Upper lobe of left lung (tissue), 4 donors: ENCODE measurements around the gene LATS2.

Experiments
- CTCF ChIP-seq, 6 experiments: fragments of 450-650 bp in 4 of 6; fragments of 200-600 bp in 2 of 6; sonication (generic) in 2 of 6; IDR thresholded peaks; one replicate each; pipeline ENCODE4 v1.5.1; 2016 to 2019; ENCODE audit warnings: antibody characterized with exemption in 6 of 6
- EP300 ChIP-seq, 4 donors: sonication (generic); formaldehyde crosslinking; IDR thresholded peaks; one replicate each; pipeline ENCODE4 v1.5.1; 2017; ENCODE audit warnings: antibody characterized with exemption in 4 of 4, control low read depth in 2 of 4
- POLR2A ChIP-seq, 4 donors: fragments of 450-650 bp; IDR thresholded peaks; one replicate each; pipeline ENCODE4 v1.5.1; 2016 to 2017; ENCODE audit warnings: antibody characterized with exemption in 4 of 4, mild to moderate bottlenecking in 2 of 4
- POLR2AphosphoS5 ChIP-seq, 2 donors: sonication (generic); formaldehyde crosslinking; IDR thresholded peaks; one replicate each; pipeline ENCODE4 v1.5.1; 2017; ENCODE audit warnings: antibody characterized with exemption in 2 of 2

GRCh38 chr13:21089830-21090229, 28.4 kb upstream of the LATS2 start:
- TF ChIP-seq CTCF (IDR thresholded peaks at IDR 0.05) (no peak), POLR2AphosphoS5 (IDR thresholded peaks at IDR 0.05) (no peak), EP300 (IDR thresholded peaks at IDR 0.05) (no peak), POLR2A (IDR thresholded peaks at IDR 0.05) (no peak)
